ENCODE measurements around the gene RNFT1. TPM values are rescaled to one million over a fixed set of nuclear protein-coding genes. Genes with fewer than 3 reads are reported as not detected.

The RNFT1 gene, protein sequence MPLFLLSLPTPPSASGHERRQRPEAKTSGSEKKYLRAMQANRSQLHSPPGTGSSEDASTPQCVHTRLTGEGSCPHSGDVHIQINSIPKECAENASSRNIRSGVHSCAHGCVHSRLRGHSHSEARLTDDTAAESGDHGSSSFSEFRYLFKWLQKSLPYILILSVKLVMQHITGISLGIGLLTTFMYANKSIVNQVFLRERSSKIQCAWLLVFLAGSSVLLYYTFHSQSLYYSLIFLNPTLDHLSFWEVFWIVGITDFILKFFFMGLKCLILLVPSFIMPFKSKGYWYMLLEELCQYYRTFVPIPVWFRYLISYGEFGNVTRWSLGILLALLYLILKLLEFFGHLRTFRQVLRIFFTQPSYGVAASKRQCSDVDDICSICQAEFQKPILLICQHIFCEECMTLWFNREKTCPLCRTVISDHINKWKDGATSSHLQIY
- 4.0 to 4.9 TPM (median 4.8 TPM) in 3 replicates for total RNA-seq (2021)
- Bru-seq, nascent RNA = percentile 56 among the genes with signal in this experiment
- long read RNA-seq, experiment 1, transcript RNFT1-201 (9 exons, 2,101 nt) = major isoform, 7 of 15 reads
- long read RNA-seq, experiment 1, partial matches to known transcripts = 0 of 15 reads
- long read RNA-seq, experiment 1, other reads (novel, unspliced or antisense) = 3 of 15 reads
- long read RNA-seq, experiment 2, partial matches to known transcripts = 0 of 4 reads
- long read RNA-seq, experiment 2, other reads (novel, unspliced or antisense) = 2 of 4 reads
- long read RNA-seq, experiment 3, transcript RNFT1-201 (9 exons, 2,101 nt) = major isoform, 16 of 28 reads
- long read RNA-seq, experiment 3, partial matches to known transcripts = 3 of 28 reads
- long read RNA-seq, experiment 3, other reads (novel, unspliced or antisense) = 3 of 28 reads

DNA sequence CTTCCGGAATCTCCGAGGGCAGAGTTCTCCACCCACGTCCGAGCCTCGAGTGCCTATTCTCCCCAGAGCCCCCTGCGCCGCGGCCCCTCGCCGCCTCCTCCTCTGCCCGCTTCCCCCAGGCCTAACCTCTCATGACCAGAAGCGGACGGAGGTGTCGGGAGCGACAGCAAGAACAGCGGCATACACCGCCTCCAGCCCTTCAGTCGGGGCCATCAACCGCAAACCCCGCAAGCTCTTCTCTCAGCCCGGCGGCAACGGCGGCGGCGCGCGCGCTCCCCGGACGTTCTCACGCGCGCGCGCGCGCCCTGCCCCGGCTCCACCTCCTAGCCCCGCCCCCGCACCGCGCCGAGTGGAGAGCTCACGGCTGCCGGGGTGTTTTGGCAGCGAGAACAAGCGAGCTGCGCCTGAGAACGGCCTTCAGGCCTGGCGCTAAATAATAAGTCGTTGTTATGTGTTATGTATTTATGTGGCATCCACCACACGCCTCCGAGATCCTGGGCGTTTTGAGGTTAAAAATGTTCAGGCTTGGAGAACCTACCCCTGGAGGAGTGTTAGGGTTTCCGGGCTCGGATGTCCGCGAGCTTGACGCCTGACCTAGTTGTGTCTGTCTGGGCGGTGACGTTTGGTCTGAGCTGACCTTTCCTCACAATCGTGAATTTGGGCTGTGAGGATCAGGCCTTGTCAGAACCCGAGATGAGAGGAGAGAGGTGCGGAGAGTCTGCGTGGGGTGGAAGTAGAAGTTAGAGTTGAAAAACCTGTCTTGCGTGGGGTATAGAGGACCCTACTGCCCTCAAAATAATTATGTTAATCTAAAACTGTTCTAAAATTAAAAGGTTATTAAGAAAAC is at the start of gene RNFT1:
TSS of gene RNFT1 (minus strand) at position 259 of the 847 bp plus-strand sequence. CDS start at position 182, 77 bp downstream.
- ATAC-seq = peak; percentile 92
- no peaks in the 10 kb centered on the region for H3K9me3 Mint-ChIP-seq
- H3K27me3 Mint-ChIP-seq (ENCODE audit: low read depth) = peaks cover 25% of the 10 kb centered on the region
- H3K27ac Mint-ChIP-seq = peak within 1 kb of the TSS; percentile 67; the same call in 1 of the 2 replicates
- H3K4me3 Mint-ChIP-seq = peak within 1 kb of the TSS; percentile 79
- TF ChIP-seq FOXP1 (CRISPR knock-in tag; IDR thresholded peaks at IDR 0.05; ENCODE audit: borderline replicate concordance) = peak; percentile 68; the same call in 1 of the 2 replicates
- TF ChIP-seq PRRX2 (CRISPR knock-in tag; IDR thresholded peaks at IDR 0.05) = no peak
- TF ChIP-seq FOXK1 (CRISPR knock-in tag; IDR thresholded peaks at IDR 0.05) = no peak; the same call in 1 of the 2 replicates
- TF ChIP-seq, protein P1, sequence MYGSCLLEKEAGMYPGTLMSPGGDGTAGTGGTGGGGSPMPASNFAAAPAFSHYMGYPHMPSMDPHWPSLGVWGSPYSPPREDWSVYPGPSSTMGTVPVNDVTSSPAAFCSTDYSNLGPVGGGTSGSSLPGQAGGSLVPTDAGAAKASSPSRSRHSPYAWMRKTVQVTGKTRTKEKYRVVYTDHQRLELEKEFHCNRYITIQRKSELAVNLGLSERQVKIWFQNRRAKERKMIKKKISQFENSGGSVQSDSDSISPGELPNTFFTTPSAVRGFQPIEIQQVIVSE (CRISPR knock-in tag; IDR thresholded peaks at IDR 0.05; ENCODE audit: borderline replicate concordance) = no peak
- no peak for TF ChIP-seq ELF4 (CRISPR knock-in tag; IDR thresholded peaks at IDR 0.05; ENCODE audit: low read depth)
- TF ChIP-seq NR3C1 (CRISPR knock-in tag; conservative IDR thresholded peaks at IDR 0.05; ENCODE audit: low read depth) = no peak
- no peak for TF ChIP-seq JUN (CRISPR knock-in tag; IDR thresholded peaks at IDR 0.05)
- TF ChIP-seq, protein P2, sequence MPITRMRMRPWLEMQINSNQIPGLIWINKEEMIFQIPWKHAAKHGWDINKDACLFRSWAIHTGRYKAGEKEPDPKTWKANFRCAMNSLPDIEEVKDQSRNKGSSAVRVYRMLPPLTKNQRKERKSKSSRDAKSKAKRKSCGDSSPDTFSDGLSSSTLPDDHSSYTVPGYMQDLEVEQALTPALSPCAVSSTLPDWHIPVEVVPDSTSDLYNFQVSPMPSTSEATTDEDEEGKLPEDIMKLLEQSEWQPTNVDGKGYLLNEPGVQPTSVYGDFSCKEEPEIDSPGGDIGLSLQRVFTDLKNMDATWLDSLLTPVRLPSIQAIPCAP (CRISPR knock-in tag; IDR thresholded peaks at IDR 0.05) = no peak
- TF ChIP-seq, protein P3, sequence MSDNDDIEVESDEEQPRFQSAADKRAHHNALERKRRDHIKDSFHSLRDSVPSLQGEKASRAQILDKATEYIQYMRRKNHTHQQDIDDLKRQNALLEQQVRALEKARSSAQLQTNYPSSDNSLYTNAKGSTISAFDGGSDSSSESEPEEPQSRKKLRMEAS (CRISPR knock-in tag; IDR thresholded peaks at IDR 0.05) = 0 out of 2 replicates have a peak, but pooled peaks have one; percentile 39
- no peak for TF ChIP-seq RORB (CRISPR knock-in tag; IDR thresholded peaks at IDR 0.05)
- TF ChIP-seq SP1 (CRISPR knock-in tag; conservative IDR thresholded peaks at IDR 0.05) = 0 out of 2 replicates have a peak, but pooled peaks have one; percentile 15
- no peak for TF ChIP-seq SMAD3 (CRISPR knock-in tag; IDR thresholded peaks at IDR 0.05; ENCODE audit: borderline replicate concordance)
- TF ChIP-seq GABPB1 (CRISPR knock-in tag; IDR thresholded peaks at IDR 0.05) = peak; percentile 61; the same call in 1 of the 2 replicates
- TF ChIP-seq, protein P4, sequence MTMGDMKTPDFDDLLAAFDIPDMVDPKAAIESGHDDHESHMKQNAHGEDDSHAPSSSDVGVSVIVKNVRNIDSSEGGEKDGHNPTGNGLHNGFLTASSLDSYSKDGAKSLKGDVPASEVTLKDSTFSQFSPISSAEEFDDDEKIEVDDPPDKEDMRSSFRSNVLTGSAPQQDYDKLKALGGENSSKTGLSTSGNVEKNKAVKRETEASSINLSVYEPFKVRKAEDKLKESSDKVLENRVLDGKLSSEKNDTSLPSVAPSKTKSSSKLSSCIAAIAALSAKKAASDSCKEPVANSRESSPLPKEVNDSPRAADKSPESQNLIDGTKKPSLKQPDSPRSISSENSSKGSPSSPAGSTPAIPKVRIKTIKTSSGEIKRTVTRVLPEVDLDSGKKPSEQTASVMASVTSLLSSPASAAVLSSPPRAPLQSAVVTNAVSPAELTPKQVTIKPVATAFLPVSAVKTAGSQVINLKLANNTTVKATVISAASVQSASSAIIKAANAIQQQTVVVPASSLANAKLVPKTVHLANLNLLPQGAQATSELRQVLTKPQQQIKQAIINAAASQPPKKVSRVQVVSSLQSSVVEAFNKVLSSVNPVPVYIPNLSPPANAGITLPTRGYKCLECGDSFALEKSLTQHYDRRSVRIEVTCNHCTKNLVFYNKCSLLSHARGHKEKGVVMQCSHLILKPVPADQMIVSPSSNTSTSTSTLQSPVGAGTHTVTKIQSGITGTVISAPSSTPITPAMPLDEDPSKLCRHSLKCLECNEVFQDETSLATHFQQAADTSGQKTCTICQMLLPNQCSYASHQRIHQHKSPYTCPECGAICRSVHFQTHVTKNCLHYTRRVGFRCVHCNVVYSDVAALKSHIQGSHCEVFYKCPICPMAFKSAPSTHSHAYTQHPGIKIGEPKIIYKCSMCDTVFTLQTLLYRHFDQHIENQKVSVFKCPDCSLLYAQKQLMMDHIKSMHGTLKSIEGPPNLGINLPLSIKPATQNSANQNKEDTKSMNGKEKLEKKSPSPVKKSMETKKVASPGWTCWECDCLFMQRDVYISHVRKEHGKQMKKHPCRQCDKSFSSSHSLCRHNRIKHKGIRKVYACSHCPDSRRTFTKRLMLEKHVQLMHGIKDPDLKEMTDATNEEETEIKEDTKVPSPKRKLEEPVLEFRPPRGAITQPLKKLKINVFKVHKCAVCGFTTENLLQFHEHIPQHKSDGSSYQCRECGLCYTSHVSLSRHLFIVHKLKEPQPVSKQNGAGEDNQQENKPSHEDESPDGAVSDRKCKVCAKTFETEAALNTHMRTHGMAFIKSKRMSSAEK (CRISPR knock-in tag; IDR thresholded peaks at IDR 0.05; ENCODE audit: borderline replicate concordance) = no peak
- no peak for TF ChIP-seq NR1H2 (CRISPR knock-in tag; IDR thresholded peaks at IDR 0.05)
- no peak for TF ChIP-seq RELA (CRISPR knock-in tag; IDR thresholded peaks at IDR 0.05; ENCODE audit: borderline replicate concordance)
- TF ChIP-seq ZNF423 (CRISPR knock-in tag; IDR thresholded peaks at IDR 0.05) = no peak
- 0 out of 2 replicates have a peak, but pooled peaks have one; percentile 31 for TF ChIP-seq ESRRA (CRISPR knock-in tag; IDR thresholded peaks at IDR 0.05; ENCODE audit: borderline replicate concordance)
- TF ChIP-seq, protein P5, sequence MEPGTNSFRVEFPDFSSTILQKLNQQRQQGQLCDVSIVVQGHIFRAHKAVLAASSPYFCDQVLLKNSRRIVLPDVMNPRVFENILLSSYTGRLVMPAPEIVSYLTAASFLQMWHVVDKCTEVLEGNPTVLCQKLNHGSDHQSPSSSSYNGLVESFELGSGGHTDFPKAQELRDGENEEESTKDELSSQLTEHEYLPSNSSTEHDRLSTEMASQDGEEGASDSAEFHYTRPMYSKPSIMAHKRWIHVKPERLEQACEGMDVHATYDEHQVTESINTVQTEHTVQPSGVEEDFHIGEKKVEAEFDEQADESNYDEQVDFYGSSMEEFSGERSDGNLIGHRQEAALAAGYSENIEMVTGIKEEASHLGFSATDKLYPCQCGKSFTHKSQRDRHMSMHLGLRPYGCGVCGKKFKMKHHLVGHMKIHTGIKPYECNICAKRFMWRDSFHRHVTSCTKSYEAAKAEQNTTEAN (CRISPR knock-in tag; IDR thresholded peaks at IDR 0.05) = no peak
- no peak for TF ChIP-seq EMX1 (CRISPR knock-in tag; IDR thresholded peaks at IDR 0.05)
- TF ChIP-seq, protein P6, sequence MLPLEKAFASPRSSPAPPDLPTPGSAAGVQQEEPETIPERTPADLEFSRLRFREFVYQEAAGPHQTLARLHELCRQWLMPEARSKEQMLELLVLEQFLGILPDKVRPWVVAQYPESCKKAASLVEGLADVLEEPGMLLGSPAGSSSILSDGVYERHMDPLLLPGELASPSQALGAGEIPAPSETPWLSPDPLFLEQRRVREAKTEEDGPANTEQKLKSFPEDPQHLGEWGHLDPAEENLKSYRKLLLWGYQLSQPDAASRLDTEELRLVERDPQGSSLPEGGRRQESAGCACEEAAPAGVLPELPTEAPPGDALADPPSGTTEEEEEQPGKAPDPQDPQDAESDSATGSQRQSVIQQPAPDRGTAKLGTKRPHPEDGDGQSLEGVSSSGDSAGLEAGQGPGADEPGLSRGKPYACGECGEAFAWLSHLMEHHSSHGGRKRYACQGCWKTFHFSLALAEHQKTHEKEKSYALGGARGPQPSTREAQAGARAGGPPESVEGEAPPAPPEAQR (CRISPR knock-in tag; IDR thresholded peaks at IDR 0.05) = no peak
- TF ChIP-seq, protein P7, sequence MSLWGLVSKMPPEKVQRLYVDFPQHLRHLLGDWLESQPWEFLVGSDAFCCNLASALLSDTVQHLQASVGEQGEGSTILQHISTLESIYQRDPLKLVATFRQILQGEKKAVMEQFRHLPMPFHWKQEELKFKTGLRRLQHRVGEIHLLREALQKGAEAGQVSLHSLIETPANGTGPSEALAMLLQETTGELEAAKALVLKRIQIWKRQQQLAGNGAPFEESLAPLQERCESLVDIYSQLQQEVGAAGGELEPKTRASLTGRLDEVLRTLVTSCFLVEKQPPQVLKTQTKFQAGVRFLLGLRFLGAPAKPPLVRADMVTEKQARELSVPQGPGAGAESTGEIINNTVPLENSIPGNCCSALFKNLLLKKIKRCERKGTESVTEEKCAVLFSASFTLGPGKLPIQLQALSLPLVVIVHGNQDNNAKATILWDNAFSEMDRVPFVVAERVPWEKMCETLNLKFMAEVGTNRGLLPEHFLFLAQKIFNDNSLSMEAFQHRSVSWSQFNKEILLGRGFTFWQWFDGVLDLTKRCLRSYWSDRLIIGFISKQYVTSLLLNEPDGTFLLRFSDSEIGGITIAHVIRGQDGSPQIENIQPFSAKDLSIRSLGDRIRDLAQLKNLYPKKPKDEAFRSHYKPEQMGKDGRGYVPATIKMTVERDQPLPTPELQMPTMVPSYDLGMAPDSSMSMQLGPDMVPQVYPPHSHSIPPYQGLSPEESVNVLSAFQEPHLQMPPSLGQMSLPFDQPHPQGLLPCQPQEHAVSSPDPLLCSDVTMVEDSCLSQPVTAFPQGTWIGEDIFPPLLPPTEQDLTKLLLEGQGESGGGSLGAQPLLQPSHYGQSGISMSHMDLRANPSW (CRISPR knock-in tag; conservative IDR thresholded peaks at IDR 0.05; ENCODE audit: low read depth) = no peak
- no peaks in the 10 kb centered on the region for H3K36me3 Mint-ChIP-seq
- H3K4me1 Mint-ChIP-seq = peaks cover 11% of the 10 kb centered on the region
- DNase-seq (ENCODE audit: low spot score) = peak; percentile 86
- ChIA-PET CTCF (interaction anchor here (0.6 to 2.5 kb wide), 8 partner anchors 41 to 231 kb away, joined by 3 to 22 read pairs (median 4); no protein-coding TSS in a partner anchor), POLR2A (interaction anchor here (0.6 to 1.0 kb wide), 2 partner anchors 72 to 179 kb away, joined by 3 to 4 read pairs; partner anchors contain the start of genes RPS6KB1 and TUBD1)

Measured in WTC11 (cell line).